Adrenal gland (tissue), 12 donors: Measurements from ENCODE around the gene GASK1A. TPM values are rescaled to one million over a fixed set of nuclear protein-coding genes. Genes with fewer than 3 reads are reported as not detected.

Experiments
- DNase-seq, 7 donors: peaks; one replicate each; pipeline ENCODE4 v3.0.0-alpha.2; 2019 to 2020
- H3K27ac ChIP-seq, 5 donors: fragments of 200-600 bp; sonication (generic) in 4 of 5; 1 replicate in 3 of 5; 2 replicates in 2 of 5; pipeline versions ENCODE4 v1.5.1 to v1.8.0; 2016 to 2020; ENCODE audit warnings: mild to moderate bottlenecking in 1 of 5
- H3K27me3 ChIP-seq: fragments of 200-600 bp; 2 replicates; pipeline ENCODE4 v1.8.0; 2021
- H3K36me3 ChIP-seq, 2 donors: fragments of 200-600 bp; replicated peaks in 1 of 2; 1 replicate in 1 of 2; 2 replicates in 1 of 2; pipeline versions ENCODE4 v1.5.1 to v1.8.0; 2018 to 2022
- H3K4me1 ChIP-seq, 2 donors: fragments of 200-600 bp; replicated peaks in 1 of 2; 1 replicate in 1 of 2; 2 replicates in 1 of 2; pipeline versions ENCODE4 v1.5.1 to v1.8.0; 2018 to 2021
- H3K4me3 ChIP-seq, 4 donors: fragments of 200-600 bp; sonication (generic) in 3 of 4; one replicate each; pipeline ENCODE4 v1.5.1; 2016 to 2018
- H3K9me3 ChIP-seq, 3 donors: fragments of 200-600 bp; sonication (generic) in 1 of 3; replicated peaks in 1 of 3; 1 replicate in 2 of 3; 2 replicates in 1 of 3; pipeline versions ENCODE4 v1.5.1 to v1.8.0; 2016 to 2021
- POLR2A ChIP-seq, 2 donors: fragments of 450-650 bp; IDR thresholded peaks; one replicate each; pipeline ENCODE4 v1.6.1; 2017; ENCODE audit warnings: antibody characterized with exemption in 2 of 2, mild to moderate bottlenecking in 2 of 2, moderate library complexity in 1 of 2
- WGBS, 4 donors: extraction: QIAGEN DNeasy Blood & Tissue Kit in 2 of 4; methylation state at CpG; one replicate each; pipeline versions ENCODE4 v1.1.5 to v1.1.7; 2013 to 2017; 5-methylcytosine and 5-hydroxymethylcytosine counted together
- intact Hi-C, 2 donors: fragments of 100-400 bp; cut with DNase I; formaldehyde crosslinking; loops; one replicate each; pipeline versions ENCODE4 v1.14.1 to v1.15.0; 2022 to 2023
- polyA plus RNA-seq, 3 donors: library from polyadenylated mRNA; stranded (reverse); fragments of 200-250 nt in 2 of 3; fragments of 350-450 nt in 1 of 3; fragmentation: Illumina TruSeq in 1 of 3; extraction: RNeasy Lipid Tissue Mini Kit (QIAGEN cat#74804) in 1 of 3; gene quantifications; one replicate each; pipeline ENCODE4 v1.2.3, GENCODE V29; 2013 to 2014
- total RNA-seq, 9 donors: library from RNA; depleted of rRNA in 4 of 9; stranded (reverse); fragments of >200 nt in 4 of 9; fragments of 120-200 nt in 1 of 9; fragmentation: NEBNext Ultra II Directional in 1 of 9; extraction: Animal tissue kit (Norgen Biotek cat#: 25700) in 1 of 9; gene quantifications; one replicate each; pipeline versions ENCODE4 v1.1.0 to v1.2.4, GENCODE V29; 2013 to 2023
- TF ChIP-seq, protein P1 (sequence below), 6 experiments: fragments of 450-650 bp in 4 of 6; fragments of 200-600 bp in 2 of 6; sonication (generic) in 1 of 6; IDR thresholded peaks; 1 replicate in 5 of 6; 2 replicates in 1 of 6; pipeline versions ENCODE4 v1.5.1 to v1.8.0; 2016 to 2021; ENCODE audit warnings: antibody characterized with exemption in 6 of 6, mild to moderate bottlenecking in 2 of 6, moderate library complexity in 1 of 6
- donor health status: healthy with polysubstance abuse.
- donor health status: Bipolar disorder and iron deficiency.
- donor health status: DM: yes; HTN: yes; CAD: no.
- donor health status: DM: no; HTN: no; CAD: no.
- donor health status: DM: no; HTN: no; CAD: no.
- donor health status: DM: yes; HTN: yes; CAD: no.

Gene GASK1A
- total and polyA plus RNA-seq, 12 donors = 1.5 to 15.5 (median 4.5) TPM

DNA sequence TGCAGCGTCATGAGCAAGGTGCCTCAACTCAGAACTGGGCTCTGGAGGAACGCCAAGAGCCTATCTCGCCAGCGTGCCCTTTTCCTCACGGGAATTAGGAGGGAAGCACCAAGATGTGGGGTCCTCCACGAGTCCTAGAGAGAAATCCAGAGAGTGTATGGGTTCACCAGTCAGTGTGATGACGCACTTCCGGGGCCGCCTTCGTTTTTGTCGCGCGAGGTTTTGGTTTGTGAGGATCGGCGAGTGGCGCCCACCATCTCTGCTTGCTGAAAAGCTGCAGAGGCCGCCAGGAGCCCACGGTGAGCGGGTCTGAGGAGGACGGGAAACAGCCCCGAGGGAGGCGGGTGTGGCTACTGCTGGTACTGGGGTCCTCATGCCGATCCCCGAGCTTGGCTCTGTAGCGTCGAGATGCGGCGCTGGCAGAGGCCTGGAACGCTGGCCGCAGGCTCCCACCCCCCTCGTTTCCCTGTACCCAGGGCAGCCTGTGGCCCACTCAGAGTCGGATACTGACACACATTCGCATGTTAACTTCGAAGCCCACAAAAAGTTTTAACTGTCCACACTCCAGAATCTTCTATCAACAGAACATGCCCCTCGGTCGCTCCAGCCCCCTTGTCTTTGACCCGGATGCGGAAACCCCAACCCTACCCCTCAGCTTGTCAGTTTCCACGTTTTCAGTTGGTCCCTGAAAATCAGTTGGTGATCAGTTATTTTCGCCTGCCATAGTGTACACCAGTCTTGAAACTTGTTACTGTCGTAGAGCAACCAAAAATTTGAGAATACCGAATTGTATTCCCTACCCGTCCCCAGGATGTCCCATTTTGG is 42.7 kb upstream of the GASK1A start:
- TF ChIP-seq, protein P1, sequence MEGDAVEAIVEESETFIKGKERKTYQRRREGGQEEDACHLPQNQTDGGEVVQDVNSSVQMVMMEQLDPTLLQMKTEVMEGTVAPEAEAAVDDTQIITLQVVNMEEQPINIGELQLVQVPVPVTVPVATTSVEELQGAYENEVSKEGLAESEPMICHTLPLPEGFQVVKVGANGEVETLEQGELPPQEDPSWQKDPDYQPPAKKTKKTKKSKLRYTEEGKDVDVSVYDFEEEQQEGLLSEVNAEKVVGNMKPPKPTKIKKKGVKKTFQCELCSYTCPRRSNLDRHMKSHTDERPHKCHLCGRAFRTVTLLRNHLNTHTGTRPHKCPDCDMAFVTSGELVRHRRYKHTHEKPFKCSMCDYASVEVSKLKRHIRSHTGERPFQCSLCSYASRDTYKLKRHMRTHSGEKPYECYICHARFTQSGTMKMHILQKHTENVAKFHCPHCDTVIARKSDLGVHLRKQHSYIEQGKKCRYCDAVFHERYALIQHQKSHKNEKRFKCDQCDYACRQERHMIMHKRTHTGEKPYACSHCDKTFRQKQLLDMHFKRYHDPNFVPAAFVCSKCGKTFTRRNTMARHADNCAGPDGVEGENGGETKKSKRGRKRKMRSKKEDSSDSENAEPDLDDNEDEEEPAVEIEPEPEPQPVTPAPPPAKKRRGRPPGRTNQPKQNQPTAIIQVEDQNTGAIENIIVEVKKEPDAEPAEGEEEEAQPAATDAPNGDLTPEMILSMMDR (IDR thresholded peaks at IDR 0.05) = no peak
- TF ChIP-seq POLR2A (IDR thresholded peaks at IDR 0.05) = no peak
- Histone ChIP-seq H3K36me3 (no peaks in the 10 kb centered on the region), H3K9me3 (no peaks in the 10 kb centered on the region), H3K27me3 (no peaks in the 10 kb centered on the region), H3K4me3 (peak overlapping the region in 2 of 4 donors; percentile 6 to 49), H3K27ac (no peak overlapping the region), H3K4me1 (no peaks in the 10 kb centered on the region)
- intact Hi-C loops = no loop called here
- peak; percentile 22 to 83 (median 55) for DNase-seq
- 56 to 73% (median 68%) methylated on average over 37 to 43 of the region's 43 CpGs for WGBS, 4 donors

DNA sequence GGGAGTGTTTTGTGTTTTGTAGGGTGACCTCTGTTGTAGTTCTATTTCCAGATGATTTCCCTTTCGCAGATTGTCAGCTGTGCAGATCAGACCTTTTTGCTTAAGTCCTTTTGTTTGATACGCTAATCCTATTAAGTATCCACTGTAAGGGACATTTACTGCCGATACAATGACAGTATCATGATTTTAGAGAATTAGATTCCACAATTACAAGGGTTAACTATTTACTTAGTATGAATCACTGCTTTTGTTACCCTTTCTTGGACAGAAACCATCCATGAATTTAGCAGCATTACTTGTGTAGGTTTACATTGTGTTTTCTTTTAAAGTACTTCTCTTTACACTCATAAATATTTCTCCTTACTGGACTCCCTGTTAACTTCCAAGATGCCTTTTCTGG is 41.8 kb upstream of the GASK1A start:
- Histone ChIP-seq H3K9me3 (no peaks in the 10 kb centered on the region), H3K4me1 (no peaks in the 10 kb centered on the region), H3K27me3 (no peaks in the 10 kb centered on the region), H3K27ac (no peak overlapping the region), H3K36me3 (no peaks in the 10 kb centered on the region), H3K4me3 (no peak overlapping the region)
- DNase-seq = no peak
- 89 to 93% (median 91%) methylated on average over 3 of the region's 3 CpGs for WGBS, 4 donors
- TF ChIP-seq POLR2A (IDR thresholded peaks at IDR 0.05) = no peak
- TF ChIP-seq, protein P1 (IDR thresholded peaks at IDR 0.05) = no peak
- intact Hi-C loops = no loop called here

DNA sequence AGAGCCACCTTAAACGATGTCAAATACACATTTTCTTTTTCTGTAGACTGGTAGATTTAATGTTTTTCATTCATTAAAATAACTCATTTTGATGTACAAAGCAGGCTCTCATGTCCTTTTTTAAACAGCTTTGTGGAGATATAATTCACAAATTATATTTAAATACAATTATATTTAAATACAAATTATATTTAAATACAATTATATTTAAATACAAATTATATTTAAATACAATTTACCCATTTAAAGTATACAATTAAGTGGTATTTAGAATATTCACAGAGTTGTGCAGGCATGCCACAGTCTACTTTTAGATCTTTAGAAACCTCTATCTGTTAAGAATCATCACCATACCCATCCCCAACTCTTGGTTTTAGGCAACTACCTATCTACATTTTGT is 36.4 kb upstream of the GASK1A start:
- no peaks in the 10 kb centered on the region for H3K36me3 ChIP-seq
- no peak for DNase-seq
- no peaks in the 10 kb centered on the region for H3K4me1 ChIP-seq
- intact Hi-C loops = no loop called here
- no peaks in the 10 kb centered on the region for H3K27me3 ChIP-seq
- H3K9me3 ChIP-seq = no peaks in the 10 kb centered on the region
- no peak overlapping the region for H3K4me3 ChIP-seq
- no peak for TF ChIP-seq POLR2A (IDR thresholded peaks at IDR 0.05)
- TF ChIP-seq, protein P1 (IDR thresholded peaks at IDR 0.05) = no peak
- H3K27ac ChIP-seq = no peak overlapping the region
- WGBS, 4 donors = 73 to 86% (median 82%) methylated on average over 1 of the region's 1 CpG

DNA sequence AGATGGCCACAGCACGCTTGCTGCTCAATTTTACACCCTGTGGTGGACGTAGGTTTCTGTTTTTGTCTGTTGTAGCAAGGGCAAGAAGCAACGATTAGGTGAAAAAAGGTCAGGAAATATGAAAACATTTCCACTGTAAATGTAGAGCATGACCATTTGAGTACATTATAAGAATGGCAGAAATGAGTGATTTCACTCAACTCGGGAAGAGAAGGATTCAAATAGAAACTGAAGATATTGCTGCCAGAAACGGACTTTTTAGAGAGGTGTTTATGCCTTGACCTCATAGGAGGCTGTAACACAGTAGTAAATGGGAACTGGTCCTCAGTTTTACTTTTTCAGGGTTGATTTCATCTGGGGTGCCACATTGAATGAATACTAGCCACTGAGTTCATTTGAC is 33.1 kb upstream of the GASK1A start:
- no peak overlapping the region for H3K27ac ChIP-seq
- intact Hi-C loops = no loop called here
- 78 to 85% (median 84%) methylated on average over 5 of the region's 5 CpGs for WGBS, 4 donors
- TF ChIP-seq POLR2A (IDR thresholded peaks at IDR 0.05) = no peak
- TF ChIP-seq, protein P1 (IDR thresholded peaks at IDR 0.05) = no peak
- no peaks in the 10 kb centered on the region for H3K4me1 ChIP-seq
- no peaks in the 10 kb centered on the region for H3K9me3 ChIP-seq
- no peaks in the 10 kb centered on the region for H3K36me3 ChIP-seq
- no peak for DNase-seq
- H3K27me3 ChIP-seq = no peaks in the 10 kb centered on the region
- no peak overlapping the region for H3K4me3 ChIP-seq
